A204.1 (cell line): Measurements from ENCODE around the gene ARHGEF2.
"Not testable (repeated sequence)": the region's sequence is repeated elsewhere in the genome, so short reads cannot be mapped to it uniquely, and the experiment has no call there.

Experiments
- FAIRE-seq: peaks from 2 replicates; lab custom pipeline; 2012; peaks lifted over from hg19 to GRCh38; lab: Jason Lieb, UNC

ARHGEF2 gene

GRCh38 chr1:155942578-155943141, 35.7 kb downstream of the ARHGEF2 start:
- no peak for FAIRE-seq

GRCh38 chr1:155941845-155942531, 36.4 kb downstream of the ARHGEF2 start:
- no peak for FAIRE-seq

- no peak for FAIRE-seq
These were observed 37.1 kb downstream of the ARHGEF2 start, which contains the start of gene RXFP4 for GRCh38 chr1:155940993-155941844. TSS of gene RXFP4 (plus strand) at chr1:155941638. CDS start at chr1:155941710, 72 bp downstream.

- FAIRE-seq, result no peak
These were observed 37.8 kb downstream of the ARHGEF2 start for GRCh38 chr1:155940482-155940992.

GRCh38 chr1:155938220-155938627, 40.1 kb downstream of the ARHGEF2 start:
- FAIRE-seq, result peak; percentile 43

- no peak for FAIRE-seq
These were observed 43.3 kb downstream of the ARHGEF2 start for GRCh38 chr1:155934936-155935590.

- peak; percentile 98 for FAIRE-seq
These were observed 44.0 kb downstream of the ARHGEF2 start, which contains the start of gene KHDC4 for GRCh38 chr1:155934097-155934935. TSS of gene KHDC4 (minus strand) at chr1:155934413. CDS start at chr1:155934373, 40 bp downstream.

GRCh38 chr1:155933591-155934096, 44.7 kb downstream of the ARHGEF2 start:
- no peak for FAIRE-seq

GRCh38 chr1:155932487-155932886, 45.9 kb downstream of the ARHGEF2 start:
- FAIRE-seq, result no peak

GRCh38 chr1:155932081-155932480, 46.3 kb downstream of the ARHGEF2 start:
- FAIRE-seq, result no peak

GRCh38 chr1:155931332-155932038, 46.9 kb downstream of the ARHGEF2 start:
- no peak for FAIRE-seq

GRCh38 chr1:155930725-155931124, 47.6 kb downstream of the ARHGEF2 start:
- FAIRE-seq, result not testable (repeated sequence)

GRCh38 chr1:155929057-155929456, 49.3 kb downstream of the ARHGEF2 start:
- FAIRE-seq, result no peak

GRCh38 chr1:155925506-155925905, 52.8 kb downstream of the ARHGEF2 start:
- FAIRE-seq, result no peak

GRCh38 chr1:155920717-155921116, 57.6 kb downstream of the ARHGEF2 start:
- no peak for FAIRE-seq

GRCh38 chr1:155919801-155920200, 58.5 kb downstream of the ARHGEF2 start:
- FAIRE-seq, result no peak

GRCh38 chr1:155918660-155919059, 59.7 kb downstream of the ARHGEF2 start:
- FAIRE-seq, result no peak

- FAIRE-seq, result no peak
These were observed 64.2 kb downstream of the ARHGEF2 start for GRCh38 chr1:155913969-155914757.

GRCh38 chr1:155912056-155912536, 66.3 kb downstream of the ARHGEF2 start:
- no peak for FAIRE-seq
